B cell (primary cell): Measurements from ENCODE around the gene ZNF565. TPM values are rescaled to one million over a fixed set of nuclear protein-coding genes. Genes with fewer than 3 reads are reported as not detected.

Source experiments
- ATAC-seq: fragments of 200-7000 bp; cut with Tn5 transposase; one replicate; pipeline ENCODE4 v1.10.0; 2021; ENCODE audit warnings: low read depth, mild to moderate bottlenecking, moderate number of reproducible peaks, moderate library complexity
- CTCF ChIA-PET: fragments of 350-600 bp; sonication (Branson Sonifier 250); formaldehyde crosslinking; loops from one replicate; lab custom pipeline; 2021; ENCODE audit warnings: antibody characterized with exemption, inconsistent platforms; lab: Charles Lee
- POLR2A ChIA-PET: fragments of 350-600 bp; sonication (Branson Sonifier 250); formaldehyde crosslinking; loops from one replicate; lab custom pipeline; 2021; ENCODE audit warnings: antibody characterized with exemption; lab: Charles Lee
- DNase-seq: peaks from one replicate; pipeline ENCODE4 v3.0.0; 2013
- H2AFZ ChIP-seq: 2 replicates; pipeline ENCODE4 v1.6.1; 2012; ENCODE audit warnings: mild to moderate bottlenecking, low read depth, low read length; ENCODE audit not compliant: insufficient read depth, poor library complexity, severe bottlenecking
- H3K27ac ChIP-seq, 2 donors: 1 replicate in 1 of 2; 2 replicates in 1 of 2; pipeline ENCODE4 v1.5.1; 2012 to 2013; ENCODE audit warnings: low read length in 2 of 2, mild to moderate bottlenecking in 2 of 2, moderate library complexity in 1 of 2
- H3K27me3 ChIP-seq, 4 experiments: fragments of 200-600 bp in 1 of 4; sonication (generic) in 1 of 4; replicated peaks in 1 of 4; 1 replicate in 2 of 4; 2 replicates in 2 of 4; pipeline versions ENCODE4 v1.6.1 to v1.7.0; 2013 to 2016; ENCODE audit warnings: low read length in 3 of 4, mild to moderate bottlenecking in 2 of 4, mixed read lengths in 1 of 4, moderate library complexity in 1 of 4; ENCODE audit not compliant: insufficient read depth in 4 of 4, control insufficient read depth in 3 of 4; ENCODE audit errors: control extremely low read depth in 1 of 4
- H3K36me3 ChIP-seq, 2 experiments: replicated peaks in 1 of 2; 1 replicate in 1 of 2; 2 replicates in 1 of 2; pipeline versions ENCODE4 v1.6.1 to v1.7.1; 2013; ENCODE audit warnings: low read length in 1 of 2; ENCODE audit not compliant: insufficient read depth in 2 of 2, control insufficient read depth in 1 of 2; ENCODE audit errors: control extremely low read depth in 1 of 2, extremely low read depth in 1 of 2
- H3K4me1 ChIP-seq, 2 donors: fragments of 200-600 bp in 1 of 2; sonication (generic) in 1 of 2; 1 replicate in 1 of 2; 2 replicates in 1 of 2; pipeline versions ENCODE4 v1.5.1 to v1.6.1; 2013 to 2017; ENCODE audit warnings: low read length in 2 of 2; ENCODE audit not compliant: control insufficient read depth in 2 of 2, insufficient read depth in 2 of 2
- H3K4me2 ChIP-seq: replicated peaks from 2 replicates; pipeline ENCODE3; 2012; ENCODE audit warnings: mild to moderate bottlenecking, low read depth, low read length; ENCODE audit not compliant: poor library complexity, severe bottlenecking
- H3K4me3 ChIP-seq, 5 experiments: fragments of 200-600 bp in 1 of 5; sonication (generic) in 1 of 5; 1 replicate in 3 of 5; 2 replicates in 2 of 5; pipeline versions ENCODE4 v1.5.1 to v1.7.0; 2011 to 2016; ENCODE audit warnings: low read length in 4 of 5, mild to moderate bottlenecking in 4 of 5, low read depth in 2 of 5, control low read depth in 1 of 5, moderate library complexity in 1 of 5; ENCODE audit not compliant: insufficient read depth in 1 of 5; ENCODE audit errors: control extremely low read depth in 1 of 5, extremely low read depth in 1 of 5
- H3K79me2 ChIP-seq: fragments of 200-600 bp; sonication (generic); one replicate; pipeline ENCODE4 v1.6.0; 2016; ENCODE audit warnings: low read length; ENCODE audit not compliant: control insufficient read depth, insufficient read depth
- H3K9ac ChIP-seq: fragments of 200-600 bp; sonication (generic); 2 replicates; pipeline ENCODE4 v1.6.1; 2017; ENCODE audit warnings: mild to moderate bottlenecking, low read length, moderate library complexity
- H3K9me3 ChIP-seq, 3 donors: one replicate each; pipeline versions ENCODE4 v1.6.1 to v1.7.1; 2013; ENCODE audit warnings: low read length in 2 of 3; ENCODE audit not compliant: control insufficient read depth in 2 of 3, insufficient read depth in 1 of 3; ENCODE audit errors: control extremely low read depth in 1 of 3
- H4K20me1 ChIP-seq: 2 replicates; pipeline ENCODE4 v1.6.0; 2012; ENCODE audit warnings: mild to moderate bottlenecking, low read length; ENCODE audit not compliant: insufficient read depth, control insufficient read depth, poor library complexity, severe bottlenecking
- H3K27ac Mint-ChIP-seq: one replicate; pipeline ENCODE4 v1.8.0; 2021; ENCODE audit warnings: mixed read lengths
- H3K27me3 Mint-ChIP-seq: one replicate; pipeline ENCODE4 v1.8.0; 2021; ENCODE audit warnings: mixed read lengths
- H3K4me1 Mint-ChIP-seq: one replicate; pipeline ENCODE4 v1.8.0; 2021; ENCODE audit warnings: mixed read lengths
- H3K4me3 Mint-ChIP-seq: one replicate; pipeline ENCODE4 v1.8.0; 2021; ENCODE audit warnings: mixed read lengths
- H3K9me3 Mint-ChIP-seq: one replicate; pipeline ENCODE4 v1.8.0; 2022; ENCODE audit warnings: mixed read lengths; ENCODE audit not compliant: insufficient read depth
- CTCF ChIP-seq: fragments of 200-600 bp; IDR thresholded peaks from one replicate; pipeline ENCODE4 v1.8.0; 2022; ENCODE audit warnings: antibody characterized with exemption, mild to moderate bottlenecking
- EZH2 ChIP-seq: IDR thresholded peaks from 2 replicates; pipeline ENCODE4 v1.6.1; 2012; ENCODE audit warnings: borderline replicate concordance, low read depth, mild to moderate bottlenecking, moderate library complexity, low read length; ENCODE audit not compliant: insufficient read depth, poor library complexity, severe bottlenecking
- WGBS: methylation state at CpG from one replicate; pipeline ENCODE4 v1.1.5; 2013; ENCODE audit warnings: missing lambda C conversion rate; ENCODE audit not compliant: insufficient coverage; 5-methylcytosine and 5-hydroxymethylcytosine counted together
- intact Hi-C: fragments of 100-400 bp; cut with micrococcal nuclease; formaldehyde crosslinking; loops from one replicate; pipeline ENCODE4 v1.10.0; 2022
- polyA plus RNA-seq: library from polyadenylated mRNA; depleted of rRNA; stranded (reverse); fragments of >200 nt; gene quantifications from 2 replicates; pipeline ENCODE4 v1.2.3, GENCODE V29; 2012
- total RNA-seq, 2 donors: library from RNA; stranded (reverse); fragments of 120-200 nt in 1 of 2; gene quantifications; 1 replicate in 1 of 2; 2 replicates in 1 of 2; pipeline versions ENCODE4 v1.2.3 to v1.2.4, GENCODE V29; 2013 to 2022

ZNF565 gene
- total and polyA plus RNA-seq, 2 donors (not counting 1 experiment from before 2014, with no cell fraction given), result 2.9 to 5.2 TPM

- Histone ChIP-seq H3K9me3 (no peaks in the 10 kb centered on the region), H4K20me1 (no peaks in the 10 kb centered on the region), H3K36me3 (no peaks in the 10 kb centered on the region), H2AFZ (no peak overlapping the region), H3K79me2 (peaks cover 30% of the 10 kb centered on the region), H3K4me1 (peaks cover 6 to 13% of the 10 kb centered on the region in 2 donors), H3K4me3 (no peak overlapping the region), H3K4me2 (no peak overlapping the region), H3K27ac (no peak overlapping the region), H3K27me3 (no peaks in the 10 kb centered on the region), H3K9ac (no peak overlapping the region)
- DNase-seq (no peak), ATAC-seq (no peak)
- H3K27ac Mint-ChIP-seq, result no peak overlapping the region
- TF ChIP-seq EZH2, result no peak
- ChIA-PET POLR2A (no interaction called here), CTCF (no interaction called here)
- H3K4me3 Mint-ChIP-seq, result no peak overlapping the region
- intact Hi-C loops, result no loop called here
- peaks cover 11% of the 10 kb centered on the region for H3K4me1 Mint-ChIP-seq
- H3K9me3 Mint-ChIP-seq, result no peaks in the 10 kb centered on the region
- H3K27me3 Mint-ChIP-seq, result no peaks in the 10 kb centered on the region
- WGBS, result 100% methylated on average over 1 of the region's 7 CpGs
These were observed 5.1 kb downstream of the ZNF565 start for GRCh38 chr19:36209372-36209771.

GRCh38 chr19:36207605-36208252 is 6.7 kb downstream of the ZNF565 start:
- Histone ChIP-seq H3K4me1 (peaks cover 0 to 5% of the 10 kb centered on the region in 2 donors), H3K27ac (peak overlapping the region in 1 of 2 donors; percentile 11), H3K9ac (peak overlapping the region; percentile 10), H3K36me3 (no peaks in the 10 kb centered on the region), H3K4me2 (no peak overlapping the region), H3K4me3 (no peak overlapping the region), H3K27me3 (no peaks in the 10 kb centered on the region), H2AFZ (no peak overlapping the region), H3K79me2 (peaks cover 23% of the 10 kb centered on the region), H3K9me3 (no peaks in the 10 kb centered on the region), H4K20me1 (no peaks in the 10 kb centered on the region)
- Mint-ChIP-seq H3K27me3 (no peaks in the 10 kb centered on the region), H3K4me3 (no peak overlapping the region), H3K4me1 (peaks cover 12% of the 10 kb centered on the region), H3K9me3 (no peaks in the 10 kb centered on the region), H3K27ac (peak overlapping the region; percentile 43)
- intact Hi-C loops, result no loop called here
- ChIA-PET CTCF (interaction anchor here (0.6 kb wide), 1 partner anchor 293 kb away, joined by 3 read pairs; no protein-coding TSS in a partner anchor), POLR2A (interaction anchor here (0.7 kb wide), 1 partner anchor 328 kb away, joined by 3 read pairs; no protein-coding TSS in a partner anchor)
- 63% methylated on average over 1 of the region's 3 CpGs for WGBS
- DNase-seq (no peak), ATAC-seq (peak; percentile 28)
- TF ChIP-seq CTCF (no peak), EZH2 (no peak)
